Stimulated activated CD4-positive, alpha-beta T cell treated with anti-CD3 and anti-CD28 coated beads, TNF-alpha, amount 100 ng/mL, for 4 hours (primary cell): ENCODE measurements around the gene PLVAP.
"Not testable (repeated sequence)": the region's sequence is repeated elsewhere in the genome, so short reads cannot be mapped to it uniquely, and the experiment has no call there.

Source experiments
- DNase-seq, 3 experiments: peaks; one replicate each; pipeline ENCODE4 v3.0.0-alpha.2; 2020; ENCODE audit warnings: low read depth in 3 of 3

PLVAP gene

GRCh38 chr19:17402982-17403855, 26.1 kb upstream of the PLVAP start:
- no peak for DNase-seq

GRCh38 chr19:17401628-17402027, 24.5 kb upstream of the PLVAP start:
- no peak for DNase-seq

GRCh38 chr19:17398902-17399527, 21.9 kb upstream of the PLVAP start:
- no peak for DNase-seq

- peak; percentile 47 to 61 (median 48) for DNase-seq
These were observed 17.8 kb upstream of the PLVAP start for GRCh38 chr19:17394891-17395415.

- no peak for DNase-seq
These were observed 16.8 kb upstream of the PLVAP start, which contains the start of gene CCDC194 for GRCh38 chr19:17393914-17394313. Gene CCDC194, minus strand, starts transcription at chr19:17394196. Its CDS starts 38 bp downstream, at chr19:17394158.

- DNase-seq: no peak
These were observed 15.9 kb upstream of the PLVAP start for GRCh38 chr19:17393002-17393401.

- DNase-seq: no peak
These were observed 14.4 kb upstream of the PLVAP start for GRCh38 chr19:17391371-17392151.

- peak; percentile 72 to 87 (median 77) for DNase-seq
These were observed 13.7 kb upstream of the PLVAP start for GRCh38 chr19:17390665-17391370.

GRCh38 chr19:17389957-17390664, 13.0 kb upstream of the PLVAP start:
- DNase-seq: no peak

- DNase-seq: no peak
These were observed 12.1 kb upstream of the PLVAP start for GRCh38 chr19:17389288-17389687.

GRCh38 chr19:17385878-17386611, 8.9 kb upstream of the PLVAP start:
- peak; percentile 41 to 44 (median 42) for DNase-seq

GRCh38 chr19:17380426-17381138, 3.4 kb upstream of the PLVAP start:
- DNase-seq: no peak

- DNase-seq: no peak
These were observed 2.1 kb upstream of the PLVAP start for GRCh38 chr19:17379221-17379631.

GRCh38 chr19:17378271-17378670, 1.1 kb upstream of the PLVAP start:
- no peak for DNase-seq

GRCh38 chr19:17370026-17370587, 7.0 kb downstream of the PLVAP start:
- DNase-seq: no peak

GRCh38 chr19:17365361-17365760, 11.8 kb downstream of the PLVAP start:
- DNase-seq: no peak

- DNase-seq: not testable (repeated sequence)
These were observed 13.1 kb downstream of the PLVAP start for GRCh38 chr19:17363852-17364605.
